GM13976 (cell line): ENCODE results near the gene CCDC150.
"Not testable (repeated sequence)": the region's sequence is repeated elsewhere in the genome, so short reads cannot be mapped to it uniquely, and the experiment has no call there.

Experiments used
- DNase-seq: peaks from one replicate; pipeline ENCODE4 v3.0.0; 2012; ENCODE audit warnings: low spot score
- CTCF ChIP-seq: IDR thresholded peaks from 2 replicates; pipeline ENCODE4 v1.5.1; 2012; ENCODE audit warnings: borderline replicate concordance, mild to moderate bottlenecking; ENCODE audit not compliant: insufficient read depth; ENCODE audit errors: extremely low read depth, missing control alignments, control extremely low read depth
- in situ Hi-C: fragments of 300-500 bp; cut with MboI; formaldehyde crosslinking; loops from one replicate; pipeline ENCODE4 v1.12.0; 2022; ENCODE audit warnings: low sequenced_read_pairs, mixed read lengths, inconsistent platforms; ENCODE audit not compliant: unreplicated experiment

The CCDC150 gene

GRCh38 chr2:196697825-196698224 lies 58.3 kb downstream of the CCDC150 start:
- TF ChIP-seq CTCF, result no peak
- in situ Hi-C loops, result no loop called here
- DNase-seq, result no peak

GRCh38 chr2:196702641-196703040 lies 63.1 kb downstream of the CCDC150 start:
- no peak for TF ChIP-seq CTCF
- no peak for DNase-seq
- in situ Hi-C loops, result no loop called here

- TF ChIP-seq CTCF, result no peak
- no peak for DNase-seq
- in situ Hi-C loops, result no loop called here
Measured at GRCh38 chr2:196703695-196704094, 64.2 kb downstream of the CCDC150 start.

- DNase-seq, in situ Hi-C loops: not testable (repeated sequence)
Measured at GRCh38 chr2:196710056-196710455, 70.5 kb downstream of the CCDC150 start.

GRCh38 chr2:196711625-196712024 lies 72.1 kb downstream of the CCDC150 start:
- no peak for TF ChIP-seq CTCF
- in situ Hi-C loops, result no loop called here
- no peak for DNase-seq

- in situ Hi-C loops, result no loop called here
- DNase-seq, result no peak
- TF ChIP-seq CTCF, result no peak
Measured at GRCh38 chr2:196712867-196713266, 73.4 kb downstream of the CCDC150 start.

- no peak for TF ChIP-seq CTCF
- in situ Hi-C loops, result no loop called here
- no peak for DNase-seq
Measured at GRCh38 chr2:196718419-196719109, 79.0 kb downstream of the CCDC150 start.
